OCI-LY7 (cell line): ENCODE results near the gene CES2. TPM values are rescaled to one million over a fixed set of nuclear protein-coding genes. Genes with fewer than 3 reads are reported as not detected.

Source experiments
- BruUV-seq: library from RNA; stranded (reverse); fragments of 400-500 nt; replicated peaks from 2 replicates; lab custom pipeline; 2021; lab: Mats Ljungman, UMichigan
- CTCF ChIA-PET: fragments of 300-600 bp; sonication (Branson Sonifier 250); formaldehyde crosslinking; loops from one replicate; lab custom pipeline; 2022; ENCODE audit warnings: antibody characterized with exemption; ENCODE audit not compliant: unreplicated experiment; lab: Charles Lee
- POLR2A ChIA-PET: fragments of 300-600 bp; sonication (Branson Sonifier 250); formaldehyde crosslinking; loops from one replicate; lab custom pipeline; 2022; ENCODE audit warnings: antibody characterized with exemption; lab: Charles Lee
- DNase-seq: peaks from one replicate; pipeline ENCODE4 v3.0.0-alpha.2; 2015; ENCODE audit warnings: low spot score
- H2AFZ ChIP-seq: fragments of 200-600 bp; sonication (generic), shearing (Covaris generic); 2 replicates; pipeline ENCODE4 v1.6.1; 2014; ENCODE audit warnings: mild to moderate bottlenecking, antibody characterized with exemption, low read length, moderate library complexity
- H3K27ac ChIP-seq: fragments of 200-600 bp; sonication (generic); 2 replicates; pipeline ENCODE4 v1.5.1; 2014; ENCODE audit warnings: mixed run types, low read depth, mild to moderate bottlenecking, moderate library complexity, low read length, inconsistent platforms; ENCODE audit not compliant: poor library complexity, severe bottlenecking
- H3K36me3 ChIP-seq: fragments of 200-600 bp; sonication (generic); 2 replicates; pipeline ENCODE4 v1.6.1; 2014; ENCODE audit warnings: mild to moderate bottlenecking, antibody characterized with exemption, low read length, moderate library complexity, mixed read lengths; ENCODE audit not compliant: insufficient read depth
- H3K4me1 ChIP-seq: fragments of 200-600 bp; sonication (generic); 2 replicates; pipeline ENCODE4 v1.5.1; 2014; ENCODE audit warnings: mild to moderate bottlenecking, low read length; ENCODE audit not compliant: insufficient read depth, poor library complexity, severe bottlenecking
- H3K4me2 ChIP-seq: fragments of 200-600 bp; sonication (generic); 2 replicates; pipeline ENCODE4 v1.6.1; 2014; ENCODE audit warnings: mild to moderate bottlenecking, low read length
- H3K4me3 ChIP-seq: fragments of 200-600 bp; sonication (generic); 2 replicates; pipeline ENCODE4 v1.5.1; 2014; ENCODE audit warnings: mild to moderate bottlenecking, low read depth, low read length; ENCODE audit not compliant: poor library complexity, severe bottlenecking
- H3K79me2 ChIP-seq: fragments of 200-600 bp; sonication (generic); 2 replicates; pipeline ENCODE4 v1.6.1; 2016; ENCODE audit warnings: low read depth, mild to moderate bottlenecking, low read length, moderate library complexity, mixed read lengths; ENCODE audit not compliant: insufficient read depth
- H3K9me2 ChIP-seq: fragments of 200-600 bp; sonication (generic); 2 replicates; pipeline ENCODE4 v1.6.1; 2016; ENCODE audit warnings: mild to moderate bottlenecking, low read length, mixed read lengths; ENCODE audit not compliant: insufficient read depth
- H3K9me3 ChIP-seq: fragments of 200-600 bp; sonication (generic); 2 replicates; pipeline ENCODE4 v1.6.1; 2014; ENCODE audit warnings: mild to moderate bottlenecking, mixed run types, low read length, mixed read lengths
- H4K20me1 ChIP-seq: fragments of 200-600 bp; sonication (generic); 2 replicates; pipeline ENCODE4 v1.6.1; 2014; ENCODE audit warnings: mild to moderate bottlenecking, antibody characterized with exemption, low read length, moderate library complexity, mixed read lengths; ENCODE audit not compliant: insufficient read depth
- CTCF ChIP-seq: fragments of 200-600 bp; sonication (generic); conservative IDR thresholded peaks from 2 replicates; pipeline ENCODE4 v1.5.1; 2014; ENCODE audit warnings: mild to moderate bottlenecking, antibody characterized with exemption, low read length, moderate library complexity, mixed read lengths
- EZH2phosphoT487 ChIP-seq: fragments of 200-600 bp; sonication (generic); IDR thresholded peaks from 2 replicates; pipeline ENCODE4 v1.6.1; 2018; ENCODE audit warnings: low read depth, borderline replicate concordance, mild to moderate bottlenecking, mixed run types, antibody characterized with exemption, low read length, moderate library complexity, mixed read lengths
- intact Hi-C: fragments of 100-400 bp; cut with micrococcal nuclease; formaldehyde crosslinking; loops from one replicate; pipeline ENCODE4 v1.10.0; 2022; ENCODE audit not compliant: unreplicated experiment
- total RNA-seq, 2 experiments: library from RNA; depleted of rRNA in 1 of 2; stranded (reverse); fragments of >200 nt in 1 of 2; shearing (Covaris generic) in 1 of 2; gene quantifications; 2 replicates each; pipeline ENCODE4 v1.2.3, GENCODE V29; 2014 to 2022

Gene CES2
- total RNA-seq, 2 experiments from 2014 or later = 29.6 to 30.7 TPM

GRCh38 chr16:66920924-66921680 lies 14.2 kb upstream of the CES2 start:
- TF ChIP-seq CTCF (no peak), EZH2phosphoT487 (no peak)

GRCh38 chr16:66921729-66922450 lies 13.4 kb upstream of the CES2 start:
- CTCF ChIA-PET = no interaction called here
- no peak for DNase-seq
- Histone ChIP-seq H3K4me2 (no peak overlapping the region), H3K36me3 (no peaks in the 10 kb centered on the region), H3K27ac (no peak overlapping the region), H3K4me3 (no peak overlapping the region), H3K4me1 (no peaks in the 10 kb centered on the region), H3K9me3 (no peaks in the 10 kb centered on the region), H3K79me2 (no peaks in the 10 kb centered on the region), H3K9me2 (no peaks in the 10 kb centered on the region), H2AFZ (no peak overlapping the region), H4K20me1 (no peaks in the 10 kb centered on the region)
- intact Hi-C loops = no loop called here
- POLR2A ChIA-PET = no interaction called here
- no TSS peak for BruUV-seq
- TF ChIP-seq CTCF (no peak), EZH2phosphoT487 (no peak)

More at GRCh38 chr16:66920924-66921680, 14.2 kb upstream of the CES2 start:
- ChIA-PET CTCF (no interaction called here), POLR2A (no interaction called here)
- intact Hi-C loops = no loop called here
- Histone ChIP-seq H3K9me3 (no peaks in the 10 kb centered on the region), H3K27ac (no peak overlapping the region), H3K36me3 (no peaks in the 10 kb centered on the region), H3K4me3 (no peak overlapping the region), H2AFZ (no peak overlapping the region), H3K4me1 (no peaks in the 10 kb centered on the region), H3K9me2 (no peaks in the 10 kb centered on the region), H3K79me2 (no peaks in the 10 kb centered on the region), H3K4me2 (no peak overlapping the region), H4K20me1 (no peaks in the 10 kb centered on the region)
- no TSS peak for BruUV-seq
- DNase-seq = no peak

- H3K4me1 ChIP-seq = no peaks in the 10 kb centered on the region
- no peaks in the 10 kb centered on the region for H4K20me1 ChIP-seq
- TF ChIP-seq CTCF = no peak
- no peak for TF ChIP-seq EZH2phosphoT487
- H2AFZ ChIP-seq = no peak overlapping the region
- H3K27ac ChIP-seq = no peak overlapping the region
- no TSS peak for BruUV-seq
- H3K9me2 ChIP-seq = no peaks in the 10 kb centered on the region
- H3K36me3 ChIP-seq = no peaks in the 10 kb centered on the region
- no peak for DNase-seq
- ChIA-PET POLR2A (no interaction called here), CTCF (no interaction called here)
- H3K79me2 ChIP-seq = no peaks in the 10 kb centered on the region
- H3K9me3 ChIP-seq = no peaks in the 10 kb centered on the region
- H3K4me3 ChIP-seq = no peak overlapping the region
- intact Hi-C loops = no loop called here
- H3K4me2 ChIP-seq = no peak overlapping the region
Measured at GRCh38 chr16:66923247-66923731, 12.0 kb upstream of the CES2 start.
